ENCODE results near the gene RBPJ.

DNA sequence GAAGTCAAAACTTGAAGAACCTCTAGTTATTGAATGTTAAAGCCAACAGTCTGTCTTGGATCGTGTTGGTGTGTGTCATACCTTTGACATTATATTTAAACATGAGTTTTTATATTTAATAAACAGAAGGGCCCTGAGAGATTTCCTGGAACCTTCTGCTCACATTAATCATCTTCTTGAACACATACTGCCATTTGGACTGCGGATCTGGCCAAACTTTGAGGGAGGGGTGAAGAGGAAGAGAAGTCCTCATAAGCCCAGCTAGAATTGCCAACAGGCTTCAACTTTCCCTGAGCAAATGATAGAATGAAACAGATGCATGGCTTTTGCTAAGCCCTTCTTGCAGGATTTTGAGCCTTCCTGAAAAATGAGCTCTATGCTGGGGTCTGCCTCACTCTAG is 142.1 kb downstream of the RBPJ start:
- TF ChIP-seq, protein P1, sequence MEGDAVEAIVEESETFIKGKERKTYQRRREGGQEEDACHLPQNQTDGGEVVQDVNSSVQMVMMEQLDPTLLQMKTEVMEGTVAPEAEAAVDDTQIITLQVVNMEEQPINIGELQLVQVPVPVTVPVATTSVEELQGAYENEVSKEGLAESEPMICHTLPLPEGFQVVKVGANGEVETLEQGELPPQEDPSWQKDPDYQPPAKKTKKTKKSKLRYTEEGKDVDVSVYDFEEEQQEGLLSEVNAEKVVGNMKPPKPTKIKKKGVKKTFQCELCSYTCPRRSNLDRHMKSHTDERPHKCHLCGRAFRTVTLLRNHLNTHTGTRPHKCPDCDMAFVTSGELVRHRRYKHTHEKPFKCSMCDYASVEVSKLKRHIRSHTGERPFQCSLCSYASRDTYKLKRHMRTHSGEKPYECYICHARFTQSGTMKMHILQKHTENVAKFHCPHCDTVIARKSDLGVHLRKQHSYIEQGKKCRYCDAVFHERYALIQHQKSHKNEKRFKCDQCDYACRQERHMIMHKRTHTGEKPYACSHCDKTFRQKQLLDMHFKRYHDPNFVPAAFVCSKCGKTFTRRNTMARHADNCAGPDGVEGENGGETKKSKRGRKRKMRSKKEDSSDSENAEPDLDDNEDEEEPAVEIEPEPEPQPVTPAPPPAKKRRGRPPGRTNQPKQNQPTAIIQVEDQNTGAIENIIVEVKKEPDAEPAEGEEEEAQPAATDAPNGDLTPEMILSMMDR (conservative IDR thresholded peaks at IDR 0.05): no peak
- TF ChIP-seq ZFX (IDR thresholded peaks at IDR 0.05): no peak
